CD14-positive monocyte (primary cell): ENCODE measurements around the gene DBNDD2. TPM values are rescaled to one million over a fixed set of nuclear protein-coding genes. Genes with fewer than 3 reads are reported as not detected.

Experiments used
- DNase-seq, 3 donors: peaks; one replicate each; pipeline ENCODE4 v3.0.0-alpha.2; 2011 to 2022
- H2AFZ ChIP-seq: 2 replicates; pipeline ENCODE4 v1.6.0; 2012; ENCODE audit warnings: mild to moderate bottlenecking, low read depth, low read length, inconsistent platforms; ENCODE audit not compliant: insufficient read depth, poor library complexity, severe bottlenecking
- H3K27ac ChIP-seq, 2 donors: 1 replicate in 1 of 2; 2 replicates in 1 of 2; pipeline ENCODE4 v1.5.1; 2012 to 2013; ENCODE audit warnings: low read length in 2 of 2, control low read depth in 1 of 2, inconsistent platforms in 1 of 2, low read depth in 1 of 2, mild to moderate bottlenecking in 1 of 2
- H3K27me3 ChIP-seq, 2 donors: one replicate each; pipeline versions ENCODE4 v1.6.0 to v1.6.1; 2011 to 2013; ENCODE audit warnings: low read length in 2 of 2; ENCODE audit not compliant: control insufficient read depth in 2 of 2, insufficient read depth in 2 of 2
- H3K36me3 ChIP-seq, 2 donors: replicated peaks in 1 of 2; 1 replicate in 1 of 2; 2 replicates in 1 of 2; pipeline versions ENCODE4 v1.5.1 to v1.6.1; 2012 to 2013; ENCODE audit warnings: low read length in 2 of 2, control low read depth in 1 of 2, inconsistent platforms in 1 of 2, mild to moderate bottlenecking in 1 of 2; ENCODE audit not compliant: insufficient read depth in 2 of 2, control insufficient read depth in 1 of 2
- H3K4me1 ChIP-seq, 2 donors: 1 replicate in 1 of 2; 2 replicates in 1 of 2; pipeline versions ENCODE4 v1.5.1 to v1.6.1; 2012 to 2013; ENCODE audit warnings: low read length in 2 of 2, control low read depth in 1 of 2, inconsistent platforms in 1 of 2, mild to moderate bottlenecking in 1 of 2, moderate library complexity in 1 of 2; ENCODE audit not compliant: insufficient read depth in 2 of 2, control insufficient read depth in 1 of 2
- H3K4me2 ChIP-seq: replicated peaks from 2 replicates; pipeline ENCODE3; 2012; ENCODE audit warnings: low read length, moderate library complexity, mild to moderate bottlenecking; ENCODE audit not compliant: poor library complexity, severe bottlenecking; ENCODE audit errors: extremely low read depth
- H3K4me3 ChIP-seq, 3 experiments: fragments of 200-600 bp in 1 of 3; sonication (generic) in 1 of 3; replicated peaks in 1 of 3; 1 replicate in 2 of 3; 2 replicates in 1 of 3; pipeline ENCODE4 v1.5.1; 2011 to 2013; ENCODE audit warnings: low read length in 3 of 3, mild to moderate bottlenecking in 3 of 3, control low read depth in 2 of 3, low read depth in 2 of 3, inconsistent platforms in 1 of 3, moderate library complexity in 1 of 3
- H3K79me2 ChIP-seq: 2 replicates; pipeline ENCODE4 v1.6.0; 2012; ENCODE audit warnings: mild to moderate bottlenecking, control low read depth, inconsistent platforms, low read length, moderate library complexity; ENCODE audit not compliant: insufficient read depth
- H3K9ac ChIP-seq: 2 replicates; pipeline ENCODE4 v1.6.0; 2017; ENCODE audit warnings: low read length, mild to moderate bottlenecking; ENCODE audit not compliant: insufficient read depth, poor library complexity, severe bottlenecking
- H3K9me3 ChIP-seq, 2 donors: replicated peaks in 1 of 2; 1 replicate in 1 of 2; 2 replicates in 1 of 2; pipeline versions ENCODE4 v1.5.1 to v1.6.1; 2012 to 2013; ENCODE audit warnings: low read length in 2 of 2, control low read depth in 1 of 2; ENCODE audit not compliant: control insufficient read depth in 1 of 2, insufficient read depth in 1 of 2
- H4K20me1 ChIP-seq: 2 replicates; pipeline ENCODE4 v1.6.0; 2012; ENCODE audit warnings: mild to moderate bottlenecking, low read length, control low read depth, moderate library complexity; ENCODE audit not compliant: insufficient read depth
- H3K27ac Mint-ChIP-seq, 7 donors: one replicate each; pipeline ENCODE4 v1.8.0; 2020; ENCODE audit warnings: mild to moderate bottlenecking in 7 of 7, mixed read lengths in 7 of 7, moderate library complexity in 6 of 7, inconsistent platforms in 2 of 7
- H3K27me3 Mint-ChIP-seq, 3 donors: one replicate each; pipeline ENCODE4 v1.8.0; 2021 to 2022; ENCODE audit warnings: low read depth in 3 of 3, mild to moderate bottlenecking in 3 of 3, mixed read lengths in 3 of 3, moderate library complexity in 3 of 3, inconsistent platforms in 1 of 3
- H3K36me3 Mint-ChIP-seq, 2 donors: one replicate each; pipeline ENCODE4 v1.8.0; 2020; ENCODE audit warnings: mixed read lengths in 2 of 2, inconsistent platforms in 1 of 2, mild to moderate bottlenecking in 1 of 2
- H3K4me1 Mint-ChIP-seq: one replicate; pipeline ENCODE4 v1.8.0; 2020; ENCODE audit warnings: mild to moderate bottlenecking, mixed read lengths
- H3K4me3 Mint-ChIP-seq, 2 donors: one replicate each; pipeline ENCODE4 v1.8.0; 2020; ENCODE audit warnings: mild to moderate bottlenecking in 2 of 2, mixed read lengths in 2 of 2, moderate library complexity in 1 of 2
- H3K9me3 Mint-ChIP-seq, 7 donors: one replicate each; pipeline ENCODE4 v1.8.0; 2020 to 2022; ENCODE audit warnings: mixed read lengths in 7 of 7, mild to moderate bottlenecking in 6 of 7, moderate library complexity in 6 of 7, inconsistent platforms in 2 of 7
- CTCF ChIP-seq: fragments of 200-600 bp; IDR thresholded peaks from one replicate; pipeline ENCODE4 v1.8.0; 2022; ENCODE audit warnings: antibody characterized with exemption, mild to moderate bottlenecking
- WGBS: methylation state at CpG from one replicate; pipeline ENCODE4 v1.1.5; 2013; ENCODE audit warnings: missing lambda C conversion rate; ENCODE audit not compliant: insufficient coverage; 5-methylcytosine and 5-hydroxymethylcytosine counted together
- intact Hi-C, 2 donors: fragments of 100-400 bp; cut with micrococcal nuclease; formaldehyde crosslinking; loops; one replicate each; pipeline versions ENCODE4 v1.15.0 to v1.15.1; 2023
- polyA plus RNA-seq, 3 donors: library from polyadenylated mRNA; depleted of rRNA in 1 of 3; unstranded in 2 of 3; stranded (reverse) in 1 of 3; fragments of 300-500 nt in 2 of 3; fragments of >200 nt in 1 of 3; fragmentation: Illumina TruSeq in 2 of 3; gene quantifications; 1 replicate in 2 of 3; 2 replicates in 1 of 3; pipeline ENCODE4 v1.2.3, GENCODE V29; 2012 to 2021

The DBNDD2 gene
- polyA plus RNA-seq, 3 donors = 15.6 to 22.1 (median 21.9) TPM

DNA sequence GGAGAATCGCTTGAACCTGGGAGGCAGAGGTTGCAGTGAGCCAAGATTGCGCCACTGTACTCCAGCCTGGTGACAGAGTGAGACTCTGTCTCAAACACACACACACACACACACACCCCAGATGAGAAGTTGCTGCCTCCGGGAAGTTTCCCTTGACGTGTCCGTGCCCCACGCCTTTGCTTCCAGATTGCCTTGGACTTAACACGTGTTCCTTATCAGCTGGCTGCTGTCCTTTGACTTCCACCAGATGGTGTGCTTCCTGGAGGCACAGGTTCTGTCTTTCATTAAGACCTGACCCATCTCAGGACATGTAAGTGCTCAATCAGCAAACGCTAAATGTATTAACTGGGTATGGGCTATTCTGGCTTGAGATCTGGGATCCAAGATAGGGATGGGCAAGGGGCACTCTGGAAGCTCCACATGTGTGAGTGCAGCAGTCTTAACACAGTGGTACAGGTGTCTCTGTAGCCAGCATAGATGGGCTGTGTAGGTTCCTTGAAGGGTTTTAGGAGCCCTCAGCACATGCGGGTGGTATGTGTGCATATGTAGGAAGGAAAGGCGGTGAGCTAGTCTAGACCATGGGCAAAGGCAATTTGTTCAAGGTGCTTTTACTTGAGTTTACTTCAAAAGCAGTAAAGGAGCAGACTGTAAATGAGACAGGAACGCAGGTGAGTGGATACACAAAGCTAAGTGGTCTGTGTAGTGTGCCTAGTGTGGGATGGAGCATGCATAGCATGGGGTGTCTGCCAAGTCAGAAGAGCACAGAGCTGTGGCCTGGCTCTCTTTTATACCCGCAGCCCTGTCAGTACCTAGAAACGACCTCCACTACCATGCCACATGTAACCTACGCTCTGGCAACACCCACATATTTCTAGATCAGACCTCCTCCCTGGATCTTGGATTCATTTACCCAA, 19.4 kb downstream of the DBNDD2 start:
- 96% methylated on average over 9 of the region's 14 CpGs for WGBS
- Mint-ChIP-seq H3K4me1 (peaks cover 7% of the 10 kb centered on the region), H3K9me3 (no peaks in the 10 kb centered on the region), H3K27ac (no peak overlapping the region), H3K4me3 (no peak overlapping the region), H3K27me3 (peaks cover 0 to 2% (median 0%) of the 10 kb centered on the region in 3 donors), H3K36me3 (peaks cover 55 to 56% of the 10 kb centered on the region in 2 donors)
- intact Hi-C loops = no loop called here
- no peak overlapping the region for H2AFZ ChIP-seq
- no peak overlapping the region for H3K4me3 ChIP-seq
- no peak for DNase-seq
- no peak overlapping the region for H3K9ac ChIP-seq
- H4K20me1 ChIP-seq = no peaks in the 10 kb centered on the region
- no peak for TF ChIP-seq CTCF
- no peak overlapping the region for H3K27ac ChIP-seq
- H3K9me3 ChIP-seq = no peaks in the 10 kb centered on the region
- H3K79me2 ChIP-seq = no peaks in the 10 kb centered on the region
- peaks cover 40 to 66% of the 10 kb centered on the region in 2 donors for H3K36me3 ChIP-seq
- H3K27me3 ChIP-seq = no peaks in the 10 kb centered on the region
- H3K4me2 ChIP-seq = no peak overlapping the region
- peaks cover 3 to 6% of the 10 kb centered on the region in 2 donors for H3K4me1 ChIP-seq

GRCh38 chr20:45429618-45430017, 21.5 kb downstream of the DBNDD2 start:
- Mint-ChIP-seq H3K4me3 (no peak overlapping the region), H3K27ac (no peak overlapping the region), H3K9me3 (no peaks in the 10 kb centered on the region), H3K27me3 (peaks cover 0 to 2% (median under 1%) of the 10 kb centered on the region in 3 donors), H3K4me1 (peaks cover 8% of the 10 kb centered on the region), H3K36me3 (peaks cover 44 to 46% of the 10 kb centered on the region in 2 donors)
- Histone ChIP-seq H3K9ac (no peak overlapping the region), H3K79me2 (no peaks in the 10 kb centered on the region), H3K9me3 (no peaks in the 10 kb centered on the region), H3K4me1 (peaks cover 3 to 8% of the 10 kb centered on the region in 2 donors), H3K27ac (no peak overlapping the region), H3K4me2 (no peak overlapping the region), H3K4me3 (no peak overlapping the region), H3K27me3 (no peaks in the 10 kb centered on the region), H4K20me1 (no peaks in the 10 kb centered on the region), H3K36me3 (peaks cover 20 to 46% of the 10 kb centered on the region in 2 donors), H2AFZ (no peak overlapping the region)
- intact Hi-C loops = no loop called here
- no peak for DNase-seq
- no peak for TF ChIP-seq CTCF
- WGBS = no CpG with 5 or more reads among the region's 2 CpGs
